Fibroblast of mammary gland (primary cell): ENCODE results near the gene LBHD2.

ENCODE experiments used
- DNase-seq: peaks from one replicate; pipeline ENCODE4 v3.0.0-alpha.2; 2010; ENCODE audit warnings: low read depth
- H3K4me3 ChIP-seq: 2 replicates; pipeline ENCODE4 v1.5.1; 2011; ENCODE audit warnings: low read depth, mild to moderate bottlenecking, low read length, moderate library complexity; ENCODE audit not compliant: control insufficient read depth
- TF ChIP-seq, protein P1 (sequence below): conservative IDR thresholded peaks from 2 replicates; pipeline ENCODE4 v1.5.1; 2011; ENCODE audit warnings: low read depth, low read length, inconsistent platforms; ENCODE audit not compliant: control insufficient read depth, insufficient read depth

The LBHD2 gene

DNA sequence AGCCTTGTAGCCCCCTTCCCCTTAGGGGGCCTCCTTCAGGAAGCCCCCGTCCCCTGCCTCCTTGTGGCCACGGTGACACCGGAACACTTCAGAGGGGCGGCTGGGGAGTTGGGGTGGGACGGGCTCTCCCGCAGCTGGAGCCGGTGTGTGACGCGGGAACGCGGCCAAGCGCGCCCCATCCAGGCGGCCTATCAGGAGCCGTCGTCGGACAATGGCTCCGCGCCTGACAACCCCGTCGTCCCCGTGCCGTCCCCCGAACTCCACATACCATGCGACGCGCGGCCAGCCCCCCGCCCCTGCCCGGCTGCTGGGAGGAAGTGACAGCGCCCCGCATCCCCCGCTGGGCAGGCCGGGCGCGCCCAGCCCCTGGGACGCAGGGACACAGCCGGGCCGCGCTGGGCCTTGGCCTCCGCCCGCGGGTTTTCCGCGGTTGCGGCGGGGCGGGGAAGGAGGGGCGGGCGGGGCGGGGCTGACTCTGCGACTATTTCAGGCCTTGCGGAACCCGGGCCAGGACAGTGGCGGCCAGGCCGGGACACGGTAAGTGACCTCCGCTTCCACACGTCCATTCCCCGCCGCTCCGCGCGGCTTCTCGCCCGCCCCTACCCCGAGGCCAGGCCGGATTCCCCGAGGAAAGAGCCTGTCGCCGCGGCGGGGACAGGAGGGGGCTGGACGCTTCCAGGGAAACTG, 39.1 kb downstream of the LBHD2 start, which contains the start of gene TNFAIP2:
Gene TNFAIP2, plus strand, starts transcription at position 515 of the 687 bp plus-strand sequence. CDS start 2,997 bp downstream, outside the sequence.
- peak within 1 kb of the TSS; percentile 37 for H3K4me3 ChIP-seq
- DNase-seq: no peak
- TF ChIP-seq, protein P1, sequence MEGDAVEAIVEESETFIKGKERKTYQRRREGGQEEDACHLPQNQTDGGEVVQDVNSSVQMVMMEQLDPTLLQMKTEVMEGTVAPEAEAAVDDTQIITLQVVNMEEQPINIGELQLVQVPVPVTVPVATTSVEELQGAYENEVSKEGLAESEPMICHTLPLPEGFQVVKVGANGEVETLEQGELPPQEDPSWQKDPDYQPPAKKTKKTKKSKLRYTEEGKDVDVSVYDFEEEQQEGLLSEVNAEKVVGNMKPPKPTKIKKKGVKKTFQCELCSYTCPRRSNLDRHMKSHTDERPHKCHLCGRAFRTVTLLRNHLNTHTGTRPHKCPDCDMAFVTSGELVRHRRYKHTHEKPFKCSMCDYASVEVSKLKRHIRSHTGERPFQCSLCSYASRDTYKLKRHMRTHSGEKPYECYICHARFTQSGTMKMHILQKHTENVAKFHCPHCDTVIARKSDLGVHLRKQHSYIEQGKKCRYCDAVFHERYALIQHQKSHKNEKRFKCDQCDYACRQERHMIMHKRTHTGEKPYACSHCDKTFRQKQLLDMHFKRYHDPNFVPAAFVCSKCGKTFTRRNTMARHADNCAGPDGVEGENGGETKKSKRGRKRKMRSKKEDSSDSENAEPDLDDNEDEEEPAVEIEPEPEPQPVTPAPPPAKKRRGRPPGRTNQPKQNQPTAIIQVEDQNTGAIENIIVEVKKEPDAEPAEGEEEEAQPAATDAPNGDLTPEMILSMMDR: no peak

DNA sequence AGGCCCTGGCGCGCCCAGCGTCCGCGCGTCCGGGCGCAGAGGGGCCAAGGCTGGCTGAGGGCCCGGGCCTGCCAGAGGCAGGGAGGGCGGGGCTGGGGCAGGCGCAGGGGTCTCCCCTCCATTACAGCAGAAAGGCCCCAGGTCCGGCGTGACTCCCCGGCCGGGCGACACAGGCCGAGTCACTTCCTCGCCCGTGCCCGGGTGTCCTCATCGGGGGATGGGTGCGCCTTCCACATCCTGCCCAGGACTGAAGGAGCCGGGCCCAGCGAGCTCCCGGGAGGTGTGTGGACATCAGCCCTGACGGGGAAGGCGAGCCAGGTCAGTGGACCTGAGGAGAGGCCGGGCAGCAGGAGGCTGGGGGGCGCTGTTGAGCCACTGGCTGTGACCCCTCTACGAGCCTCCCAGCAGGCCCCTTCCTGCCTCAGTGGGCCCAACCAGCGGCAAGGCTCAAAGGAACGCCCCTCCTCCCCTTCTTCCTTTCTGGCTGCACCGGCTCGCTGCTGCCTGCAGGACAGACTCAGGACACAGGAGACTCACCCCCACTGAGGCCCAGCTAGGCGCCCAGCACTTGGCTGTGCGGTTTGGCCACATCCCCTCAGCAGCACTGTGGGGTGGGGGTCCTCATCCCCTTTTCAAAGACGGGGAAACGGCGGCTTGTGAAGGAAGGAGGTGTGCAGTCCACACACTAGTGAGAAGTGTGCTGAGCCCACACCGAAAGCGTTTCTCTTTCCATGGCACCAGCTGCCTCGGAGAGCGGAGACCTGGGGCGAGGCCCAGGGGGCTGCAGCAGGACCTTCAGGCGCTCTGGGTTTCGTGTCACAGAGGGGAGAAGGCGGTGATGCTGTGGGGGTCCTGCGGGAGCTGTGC, 39.9 kb downstream of the LBHD2 start:
- TF ChIP-seq, protein P1: peak; percentile 39
- peak overlapping the region; percentile 37 for H3K4me3 ChIP-seq
- peak; percentile 35 for DNase-seq

DNA sequence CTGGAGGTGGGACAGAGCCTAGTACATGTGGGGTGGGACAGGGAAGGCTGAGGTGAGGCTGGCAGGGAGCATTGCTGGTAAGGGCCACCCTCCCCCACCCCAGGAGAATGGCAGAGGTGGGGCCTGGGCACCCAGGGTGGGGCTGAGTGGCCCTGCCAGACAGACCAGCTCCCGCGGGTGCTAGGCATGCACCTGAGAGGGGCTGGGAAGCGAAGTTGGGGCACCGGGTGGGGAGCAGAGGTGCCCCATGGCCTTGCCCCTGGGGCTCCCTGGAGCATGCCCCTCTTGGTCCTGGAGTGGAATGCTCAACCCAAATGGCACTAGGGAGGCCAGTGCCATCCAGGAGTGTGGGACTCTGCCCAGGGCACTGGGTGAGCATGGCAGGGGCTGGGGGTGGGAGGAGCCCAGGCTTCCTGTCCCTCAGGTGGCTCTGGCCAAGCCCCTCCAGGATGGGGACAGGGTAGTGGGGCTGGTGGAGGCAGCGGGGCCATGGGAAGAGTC, 40.5 kb downstream of the LBHD2 start:
- peak overlapping the region; percentile 37 for H3K4me3 ChIP-seq
- TF ChIP-seq, protein P1: no peak
- DNase-seq: no peak

DNA sequence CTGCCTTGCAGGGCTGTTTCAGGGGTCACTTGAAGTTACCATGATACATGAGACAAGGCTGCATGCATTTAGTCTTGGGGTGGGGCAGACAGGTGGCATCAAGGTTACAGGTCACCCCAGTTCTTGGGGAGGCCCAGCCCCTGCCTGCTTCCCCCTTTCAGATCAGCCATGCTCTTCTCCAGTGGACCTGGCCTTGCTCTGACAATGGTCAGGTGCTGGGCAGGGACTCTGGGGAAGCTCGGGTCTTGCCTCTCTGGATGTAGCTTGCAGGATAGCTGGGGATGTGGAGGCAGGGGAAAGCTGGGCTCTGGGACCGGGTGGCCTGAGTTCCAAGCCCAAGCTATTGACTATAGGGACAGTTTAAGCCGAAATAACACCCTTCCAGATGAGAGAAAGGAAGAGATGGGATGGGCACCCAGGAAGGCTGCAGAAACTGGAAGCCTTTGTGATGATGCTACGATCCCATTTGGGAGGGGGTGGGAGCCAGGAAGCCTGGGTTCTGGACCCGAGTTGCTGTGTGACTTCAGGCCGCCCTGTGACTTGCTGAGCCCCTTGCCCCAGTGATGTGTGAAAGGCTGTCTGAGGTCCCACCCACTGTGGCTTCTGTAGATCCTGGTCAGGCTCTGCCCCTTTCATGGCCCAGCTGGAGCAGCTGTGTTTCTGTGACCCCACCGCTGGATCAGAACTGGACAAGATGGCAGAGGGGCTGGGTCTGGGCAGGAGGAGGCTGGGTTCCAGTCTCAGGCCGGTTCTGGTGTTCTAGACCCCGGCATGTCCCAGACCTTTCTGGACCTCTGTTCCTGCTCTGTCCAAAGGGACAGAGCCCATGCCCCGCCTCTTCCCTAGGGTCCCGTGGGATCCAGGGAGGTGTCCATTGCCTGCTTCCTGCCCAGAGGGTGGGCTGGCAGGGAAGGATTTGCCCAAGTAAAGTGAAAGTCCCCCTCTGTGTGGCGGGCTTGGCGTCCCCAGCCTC, 41.4 kb downstream of the LBHD2 start:
- DNase-seq: no peak
- H3K4me3 ChIP-seq: no peak overlapping the region

DNA sequence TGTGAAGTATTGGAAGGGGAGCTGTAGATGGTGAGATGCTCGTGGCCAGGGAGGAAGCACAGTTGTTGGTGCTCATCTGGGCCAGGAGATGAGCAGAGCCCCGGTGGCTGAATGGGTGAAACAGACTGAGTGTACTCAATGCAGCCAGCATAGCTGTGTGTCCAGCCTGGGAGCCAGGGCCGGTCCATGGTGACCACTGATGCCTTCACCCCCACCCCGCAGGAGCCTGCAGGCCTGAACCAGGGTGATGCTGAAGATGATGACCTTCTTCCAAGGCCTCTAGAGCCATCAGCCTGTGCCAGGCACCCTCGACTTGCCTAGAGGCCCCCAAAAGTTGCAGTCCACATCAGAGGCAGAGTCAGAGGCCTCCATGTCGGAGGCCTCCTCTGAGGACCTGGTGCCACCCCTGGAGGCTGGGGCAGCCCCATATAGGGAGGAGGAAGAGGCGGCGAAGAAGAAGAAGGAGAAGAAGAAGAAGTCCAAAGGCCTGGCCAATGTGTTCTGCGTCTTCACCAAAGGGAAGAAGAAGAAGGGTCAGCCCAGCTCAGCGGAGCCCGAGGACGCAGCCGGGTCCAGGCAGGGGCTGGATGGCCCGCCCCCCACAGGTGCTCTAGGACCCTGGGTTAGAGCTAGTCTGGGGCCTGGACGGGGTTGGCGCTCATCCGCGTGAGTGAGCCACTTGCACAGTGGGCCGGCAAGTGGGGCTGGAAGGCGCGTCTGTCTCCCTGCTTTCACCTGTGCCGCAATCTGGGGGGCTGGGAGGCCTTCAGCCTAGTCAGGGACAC, 42.3 kb downstream of the LBHD2 start:
- no peak for DNase-seq
- TF ChIP-seq, protein P1: no peak
- H3K4me3 ChIP-seq: no peak overlapping the region

More for the DNA sequence above, 41.4 kb downstream of the LBHD2 start:
- TF ChIP-seq, protein P1: no peak
